GF-D8 (cell line): Measurements from ENCODE around the gene HLA-A.

Experiments used
- DNase-seq: peaks from one replicate; lab custom pipeline; 2025; lab: John Stamatoyannopoulos, UW

The HLA-A gene

DNA sequence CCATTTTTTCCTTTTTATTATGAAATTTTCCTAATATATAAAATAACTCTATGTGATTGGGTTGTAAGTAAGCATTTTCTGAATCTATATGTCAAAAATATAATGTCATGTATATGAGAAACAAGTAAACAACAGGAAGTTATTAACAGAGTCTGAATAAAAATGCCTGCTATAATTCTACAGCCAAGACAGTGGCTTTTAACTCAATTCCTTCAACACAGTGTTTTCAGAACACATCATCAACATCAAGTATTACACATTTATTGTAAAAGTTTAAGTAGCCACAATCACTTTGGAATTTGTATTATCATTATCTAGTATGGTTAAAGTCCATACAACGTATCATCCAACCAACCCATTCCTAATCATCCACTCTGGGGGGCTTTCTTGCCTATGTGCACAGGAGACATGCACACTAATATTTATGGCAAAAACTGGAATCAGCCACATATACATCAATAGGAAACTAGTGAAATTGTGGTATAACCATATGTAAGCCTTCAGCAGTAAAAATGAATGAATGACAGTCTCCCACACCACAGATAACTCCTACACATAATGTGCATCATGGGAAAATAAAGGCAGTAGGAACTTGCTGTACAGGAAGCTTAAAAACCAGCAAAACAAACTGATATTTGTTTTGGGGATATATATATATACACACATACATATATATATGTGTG lies 6.9 kb upstream of the HLA-A start:
- no peak for DNase-seq

DNA sequence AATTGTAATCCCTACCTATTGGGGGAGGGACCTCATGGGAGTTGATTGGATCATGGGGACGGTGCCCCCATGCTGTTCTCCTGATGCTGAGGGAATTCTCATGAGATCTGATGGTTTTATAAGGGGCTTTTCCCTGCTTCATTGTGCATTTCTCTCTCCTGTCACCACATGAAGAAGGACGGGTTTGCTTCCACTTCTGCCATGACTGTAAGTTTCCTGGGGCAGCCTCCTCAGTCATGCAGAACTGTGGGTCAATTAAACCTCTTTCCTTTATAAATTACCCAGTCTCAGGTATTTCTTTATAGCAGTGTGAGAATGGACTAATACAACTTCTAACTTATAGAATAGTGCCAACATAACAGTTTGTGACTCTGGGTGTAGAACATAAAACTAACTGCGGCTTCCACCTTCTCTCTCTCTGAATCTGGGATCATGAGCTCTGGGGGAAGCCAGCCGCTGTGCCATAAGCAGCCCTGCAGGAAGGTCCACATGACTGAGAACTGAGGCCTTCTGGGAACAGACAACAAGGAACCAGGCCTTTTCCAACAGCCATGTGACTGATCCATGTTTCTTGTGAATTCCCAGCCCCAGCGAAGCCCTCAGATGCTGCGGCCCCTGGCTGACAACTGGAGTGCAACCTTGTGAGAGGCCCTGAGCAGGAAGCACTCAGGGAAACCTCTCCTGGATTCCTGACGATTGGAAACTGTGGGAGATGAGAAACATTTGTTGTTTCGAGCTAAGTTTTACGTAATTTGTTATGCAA lies 3.4 kb upstream of the HLA-A start:
- DNase-seq, result no peak

DNA sequence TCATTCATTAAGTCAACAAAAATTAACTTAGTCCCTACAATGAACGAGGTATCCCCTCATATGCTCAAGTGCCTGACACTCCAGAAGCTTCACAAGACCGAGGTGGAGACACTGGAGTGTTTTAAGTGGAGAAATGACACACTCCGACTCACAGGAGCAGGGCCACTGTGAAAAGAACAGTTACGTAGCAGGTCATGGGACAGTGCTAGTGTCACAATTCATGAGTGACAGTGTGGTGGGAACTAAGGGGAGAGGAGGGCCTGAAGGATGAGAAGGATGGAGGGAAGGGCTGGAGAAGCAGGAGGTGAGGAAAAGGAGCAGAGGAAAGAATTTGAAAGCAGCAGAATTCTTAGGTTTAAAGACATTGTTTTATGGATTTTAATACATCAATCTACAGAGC lies 1.3 kb upstream of the HLA-A start:
- DNase-seq, result no peak

DNA sequence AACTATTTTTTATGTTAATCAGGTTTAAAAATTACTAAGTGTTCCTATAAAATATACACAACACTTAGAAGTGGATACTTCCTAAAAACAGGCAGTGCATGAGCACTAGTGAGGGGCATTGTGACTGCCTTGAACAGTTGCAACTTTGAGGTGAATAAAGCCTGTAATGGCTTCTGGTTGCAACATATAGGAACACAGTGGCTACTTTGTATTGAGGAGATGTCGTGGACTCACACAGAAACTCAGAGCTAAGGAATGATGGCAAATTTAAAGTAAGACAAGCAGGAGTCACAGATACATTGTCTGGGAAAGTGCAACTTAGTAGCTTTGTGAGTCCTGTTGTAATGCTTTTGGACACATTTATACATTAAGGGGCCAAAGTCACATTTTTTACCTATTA lies 861 bp upstream of the HLA-A start:
- DNase-seq, result no peak

DNA sequence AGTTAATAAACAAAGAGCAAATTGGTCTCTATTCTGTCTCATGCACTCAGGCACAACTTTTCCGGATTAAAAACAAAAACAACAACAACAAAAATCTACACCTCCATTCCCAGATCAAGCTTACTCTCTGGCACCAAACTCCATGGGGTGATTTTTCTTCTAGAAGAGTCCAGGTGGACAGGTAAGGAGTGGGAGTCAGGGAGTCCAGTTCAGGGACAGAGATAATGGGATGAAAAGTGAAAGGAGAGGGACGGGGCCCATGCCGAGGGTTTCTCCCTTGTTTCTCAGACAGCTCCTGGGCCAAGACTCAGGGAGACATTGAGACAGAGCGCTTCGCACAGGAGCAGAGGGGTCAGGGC lies 437 bp upstream of the HLA-A start:
- no peak for DNase-seq

DNA sequence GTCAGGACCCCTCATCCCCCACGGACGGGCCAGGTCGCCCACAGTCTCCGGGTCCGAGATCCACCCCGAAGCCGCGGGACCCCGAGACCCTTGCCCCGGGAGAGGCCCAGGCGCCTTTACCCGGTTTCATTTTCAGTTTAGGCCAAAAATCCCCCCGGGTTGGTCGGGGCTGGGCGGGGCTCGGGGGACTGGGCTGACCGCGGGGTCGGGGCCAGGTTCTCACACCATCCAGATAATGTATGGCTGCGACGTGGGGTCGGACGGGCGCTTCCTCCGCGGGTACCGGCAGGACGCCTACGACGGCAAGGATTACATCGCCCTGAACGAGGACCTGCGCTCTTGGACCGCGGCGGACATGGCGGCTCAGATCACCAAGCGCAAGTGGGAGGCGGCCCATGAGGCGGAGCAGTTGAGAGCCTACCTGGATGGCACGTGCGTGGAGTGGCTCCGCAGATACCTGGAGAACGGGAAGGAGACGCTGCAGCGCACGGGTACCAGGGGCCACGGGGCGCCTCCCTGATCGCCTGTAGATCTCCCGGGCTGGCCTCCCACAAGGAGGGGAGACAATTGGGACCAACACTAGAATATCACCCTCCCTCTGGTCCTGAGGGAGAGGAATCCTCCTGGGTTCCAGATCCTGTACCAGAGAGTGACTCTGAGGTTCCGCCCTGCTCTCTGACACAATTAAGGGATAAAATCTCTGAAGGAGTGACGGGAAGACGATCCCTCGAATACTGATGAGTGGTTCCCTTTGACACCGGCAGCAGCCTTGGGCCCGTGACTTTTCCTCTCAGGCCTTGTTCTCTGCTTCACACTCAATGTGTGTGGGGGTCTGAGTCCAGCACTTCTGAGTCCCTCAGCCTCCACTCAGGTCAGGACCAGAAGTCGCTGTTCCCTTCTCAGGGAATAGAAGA lies 978 bp downstream of the HLA-A start:
- no peak for DNase-seq

DNA sequence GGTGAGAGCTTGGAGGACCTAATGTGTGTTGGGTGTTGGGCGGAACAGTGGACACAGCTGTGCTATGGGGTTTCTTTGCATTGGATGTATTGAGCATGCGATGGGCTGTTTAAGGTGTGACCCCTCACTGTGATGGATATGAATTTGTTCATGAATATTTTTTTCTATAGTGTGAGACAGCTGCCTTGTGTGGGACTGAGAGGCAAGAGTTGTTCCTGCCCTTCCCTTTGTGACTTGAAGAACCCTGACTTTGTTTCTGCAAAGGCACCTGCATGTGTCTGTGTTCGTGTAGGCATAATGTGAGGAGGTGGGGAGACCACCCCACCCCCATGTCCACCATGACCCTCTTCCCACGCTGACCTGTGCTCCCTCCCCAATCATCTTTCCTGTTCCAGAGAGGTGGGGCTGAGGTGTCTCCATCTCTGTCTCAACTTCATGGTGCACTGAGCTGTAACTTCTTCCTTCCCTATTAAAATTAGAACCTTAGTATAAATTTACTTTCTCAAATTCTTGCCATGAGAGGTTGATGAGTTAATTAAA lies 3.0 kb downstream of the HLA-A start:
- DNase-seq, result no peak

DNA sequence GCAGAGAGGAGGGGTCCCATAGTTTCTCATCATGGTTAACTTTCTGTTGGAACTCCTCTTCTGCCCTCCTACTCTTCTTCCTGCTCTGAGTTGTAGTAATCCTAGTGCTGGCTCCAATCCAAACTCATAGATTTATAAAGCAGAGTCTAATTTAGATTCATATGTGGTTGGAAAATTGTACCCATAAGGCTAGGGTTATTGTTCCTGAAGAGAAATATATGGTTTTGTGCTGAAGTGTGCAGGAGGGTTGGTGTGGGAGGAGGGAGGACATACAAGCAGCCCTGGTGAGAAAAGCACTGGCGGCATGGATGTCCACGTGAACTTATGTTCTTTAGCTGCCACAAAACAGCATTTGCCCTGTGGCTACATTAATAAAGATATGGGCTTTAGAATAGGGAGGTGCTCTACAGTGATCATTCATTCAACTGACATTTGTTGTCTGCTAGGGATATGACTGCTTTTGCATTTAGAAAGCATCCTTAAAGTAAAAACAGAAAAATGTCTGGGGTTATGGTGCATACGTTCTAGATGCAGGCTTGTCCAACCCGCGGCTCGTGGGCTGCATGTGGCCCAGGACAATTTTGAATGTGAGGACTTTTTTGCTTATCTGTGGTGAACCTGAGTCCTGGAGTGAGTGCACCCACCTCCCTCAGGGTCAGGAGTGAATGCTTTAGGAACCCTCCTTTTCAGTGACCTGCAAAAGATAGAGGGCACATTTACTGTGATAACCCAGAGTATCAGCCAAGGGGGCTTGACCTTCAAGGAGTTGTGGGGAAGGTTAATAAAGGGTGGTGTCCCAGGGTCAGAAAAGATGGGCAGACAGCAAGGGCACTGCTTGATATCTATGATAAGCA lies 4.1 kb downstream of the HLA-A start:
- DNase-seq, result no peak

DNA sequence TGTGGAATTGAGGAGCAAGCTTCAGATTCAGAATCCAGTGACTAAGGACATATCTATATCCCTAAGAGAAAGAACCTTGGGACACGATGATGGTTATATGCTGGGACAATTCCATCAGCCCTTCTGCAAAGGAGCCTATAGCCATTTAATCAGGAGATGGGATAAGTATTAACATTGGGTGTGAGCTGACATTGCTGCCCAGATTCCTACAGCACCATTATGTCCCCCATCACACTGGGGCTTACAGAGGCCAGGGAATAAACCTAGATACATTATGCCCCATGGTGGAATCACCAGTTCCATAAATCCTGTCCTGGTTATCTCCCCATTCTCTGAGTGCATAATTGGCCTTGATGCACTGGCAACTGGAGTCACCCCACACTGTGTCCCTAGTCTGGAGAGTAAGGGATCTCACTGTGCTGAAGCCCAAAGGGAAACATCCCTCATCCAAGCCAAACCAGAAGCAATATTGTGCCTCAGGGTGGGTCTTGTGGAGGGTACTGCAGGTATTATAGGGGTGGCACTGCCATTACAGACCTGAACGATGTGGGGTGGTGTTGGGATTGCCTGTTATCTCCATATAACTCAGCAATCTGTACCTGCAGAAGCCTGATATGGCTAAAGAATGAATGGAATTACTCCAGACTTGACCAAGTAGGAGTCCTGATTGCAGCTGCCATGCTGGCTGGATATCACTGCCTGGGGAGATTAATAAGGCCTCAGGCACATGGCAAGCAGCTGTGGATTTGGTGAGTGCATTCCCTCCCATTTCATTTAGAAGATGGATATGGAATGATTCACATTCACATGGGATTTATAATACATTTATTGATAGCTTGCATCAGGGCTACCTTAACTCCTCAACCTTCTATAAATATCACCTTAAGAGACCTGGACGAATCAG lies 5.0 kb downstream of the HLA-A start:
- no peak for DNase-seq

DNA sequence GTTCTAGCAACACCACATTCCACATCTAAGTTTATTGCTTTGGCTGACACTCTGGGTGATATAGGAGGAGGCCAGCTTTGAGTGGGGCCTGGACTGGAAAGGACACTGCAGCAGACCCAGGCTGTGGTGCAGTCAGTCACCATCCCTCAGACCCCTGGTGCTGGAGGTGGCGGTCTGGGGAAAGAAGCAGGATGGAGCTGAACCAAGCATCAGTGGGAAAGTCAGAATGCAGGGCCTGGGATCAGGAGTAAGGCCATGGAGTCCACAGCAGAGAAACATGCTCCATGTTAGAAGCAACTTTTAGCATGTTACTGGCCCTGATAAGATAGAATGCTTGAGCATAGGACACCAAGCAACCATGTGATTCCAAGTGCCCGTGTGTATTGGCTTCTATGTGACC lies 5.9 kb downstream of the HLA-A start:
- no peak for DNase-seq

DNA sequence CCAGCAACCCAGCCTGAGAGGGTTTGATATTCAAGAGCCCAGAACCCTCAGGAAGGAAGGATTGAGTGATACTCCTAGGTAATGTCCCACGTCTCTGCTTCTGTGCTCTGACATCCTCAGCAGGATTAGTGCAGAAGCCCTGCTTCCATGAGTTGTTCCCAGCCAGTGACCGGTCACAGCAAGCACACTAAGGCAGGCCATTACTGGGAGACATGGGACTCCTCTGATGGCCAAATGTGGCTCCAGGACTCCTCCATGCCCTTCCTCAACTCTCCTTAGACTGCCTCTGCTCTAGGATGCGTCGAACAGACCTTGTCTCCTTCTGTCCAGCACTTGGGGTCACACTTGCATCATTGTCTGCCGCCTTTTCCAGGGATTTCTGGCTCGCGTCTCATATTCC lies 7.6 kb downstream of the HLA-A start:
- no peak for DNase-seq

DNA sequence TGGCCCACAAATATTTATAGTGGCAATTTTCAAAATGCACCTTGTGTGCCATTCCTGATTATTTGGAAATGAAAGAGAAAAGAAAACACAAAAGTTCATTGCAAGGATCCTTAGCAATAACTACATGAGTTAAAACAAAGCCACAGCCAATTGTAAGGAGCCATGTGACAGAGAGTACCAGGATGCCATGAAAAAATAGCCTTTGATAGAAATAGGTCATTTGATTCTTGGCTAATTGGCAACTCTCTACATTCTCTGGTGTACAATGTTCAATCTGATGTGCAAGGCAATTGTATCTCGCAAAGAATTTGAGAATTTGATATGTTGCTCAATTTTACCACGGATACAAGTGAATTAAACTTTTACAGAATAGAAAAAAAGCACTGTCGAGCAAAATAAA lies 9.6 kb downstream of the HLA-A start:
- no peak for DNase-seq

DNA sequence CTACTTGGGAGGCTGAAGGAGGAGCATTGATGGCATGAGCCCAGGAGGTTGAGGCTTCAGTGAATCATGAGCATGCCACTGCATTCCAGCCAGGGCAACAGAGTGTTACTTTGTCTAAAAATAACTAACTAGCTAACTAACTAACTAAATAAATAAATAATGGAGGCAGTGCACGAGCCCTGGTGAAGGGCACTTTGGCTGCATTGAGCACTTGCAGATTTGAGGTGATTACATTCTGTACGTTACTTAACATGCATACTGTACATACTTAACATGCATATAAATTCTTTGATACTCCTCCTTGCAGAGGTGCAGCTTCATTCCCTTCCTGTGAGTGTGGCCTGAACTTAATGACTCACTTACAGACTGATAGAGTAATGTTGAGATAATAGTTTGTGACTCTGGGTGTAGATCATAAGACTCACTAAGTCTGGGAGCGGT lies 10.7 kb downstream of the HLA-A start:
- DNase-seq, result no peak

DNA sequence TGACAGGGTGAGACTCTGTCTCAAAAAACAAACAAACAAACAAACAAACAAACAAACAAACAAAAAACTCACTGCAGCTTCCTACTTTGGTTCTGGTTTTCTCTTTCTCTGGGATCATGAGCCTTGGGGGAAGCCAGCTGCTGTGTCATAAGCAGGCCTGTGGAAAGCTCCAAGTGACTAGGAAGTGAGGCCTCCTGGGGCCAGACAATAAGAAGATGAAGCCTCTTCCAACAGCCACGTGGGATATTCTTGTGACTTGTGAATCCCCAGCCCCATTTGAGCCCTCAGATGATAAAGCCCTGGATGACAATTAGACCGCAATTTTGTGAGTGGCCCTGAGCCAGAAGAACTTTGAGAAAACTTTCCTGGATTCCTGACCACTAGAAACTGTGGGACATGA lies 11.4 kb downstream of the HLA-A start:
- no peak for DNase-seq

DNA sequence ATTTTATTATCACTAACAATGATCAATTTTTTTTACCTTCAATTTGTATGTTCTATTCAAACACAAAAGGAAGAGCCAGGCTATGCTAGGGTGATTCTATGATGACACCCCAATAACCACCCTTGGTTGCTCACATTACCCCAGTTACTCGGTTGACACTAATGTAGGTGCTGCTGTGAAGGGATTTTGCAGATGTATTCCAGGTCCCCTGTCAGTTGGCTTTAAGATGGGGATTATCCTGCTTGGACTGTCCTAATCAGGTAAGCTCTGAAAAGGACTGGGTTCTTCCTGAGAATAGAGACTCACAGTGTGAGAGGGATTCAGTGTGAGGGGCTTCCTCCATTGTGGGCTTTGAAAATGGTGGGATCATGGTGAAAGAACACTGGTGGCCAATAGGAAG lies 11.9 kb downstream of the HLA-A start:
- no peak for DNase-seq

DNA sequence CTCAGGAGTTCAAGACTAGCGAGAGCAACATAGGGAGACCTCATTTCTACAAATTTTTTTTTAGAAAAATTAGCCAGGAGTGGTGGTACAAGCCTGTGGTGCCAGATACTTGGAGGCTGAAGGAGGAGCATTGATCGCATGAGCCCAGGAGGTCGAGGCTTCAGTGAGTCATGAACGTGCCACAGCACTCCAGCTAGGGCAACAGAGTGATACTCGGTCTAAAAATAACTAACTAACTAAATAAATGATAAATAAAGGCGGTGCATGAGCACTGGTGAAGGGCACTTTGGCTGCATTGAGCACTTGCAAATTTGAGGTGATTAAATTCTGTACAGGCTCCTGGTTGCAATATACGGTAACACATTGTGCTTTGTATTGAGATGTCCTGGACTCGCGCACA lies 13.5 kb downstream of the HLA-A start:
- no peak for DNase-seq

DNA sequence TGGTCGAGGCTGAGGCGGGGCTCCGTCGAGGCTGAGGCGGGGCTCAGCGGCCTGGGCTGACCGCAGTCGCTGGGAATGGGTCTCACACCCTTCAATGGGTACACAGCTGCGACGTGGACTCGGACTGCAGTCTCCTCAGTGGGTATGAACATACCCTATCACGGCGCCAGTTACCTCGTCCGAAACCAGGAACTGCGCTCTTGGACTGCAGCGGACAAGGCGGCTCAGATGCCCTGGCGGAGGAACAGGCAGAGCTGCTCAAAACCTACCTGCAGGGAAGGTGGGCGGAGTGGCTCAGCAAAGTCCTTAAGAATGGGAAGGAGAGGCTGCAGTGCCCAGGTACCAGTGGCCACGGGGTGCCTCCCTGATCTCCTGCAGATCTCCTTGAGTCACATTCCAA lies 14.2 kb downstream of the HLA-A start:
- no peak for DNase-seq

DNA sequence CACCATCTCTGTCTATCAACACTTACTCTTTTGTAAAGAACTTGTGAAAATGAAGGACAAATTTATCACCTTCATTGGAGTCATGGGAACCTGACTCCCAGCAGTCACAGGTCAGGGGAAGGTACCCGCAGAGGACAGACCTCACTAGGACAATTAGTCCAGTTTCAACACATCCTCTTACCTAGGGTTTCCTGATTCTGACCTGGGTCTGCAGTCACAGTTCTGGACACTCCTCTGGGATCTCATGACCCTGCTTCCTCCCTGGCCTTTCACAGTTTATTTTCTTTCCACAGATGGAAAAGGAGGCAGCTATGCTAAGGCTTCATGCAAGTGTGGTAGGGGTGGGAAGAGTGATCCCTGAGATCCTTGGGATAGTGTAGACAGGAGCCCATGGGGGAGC lies 15.7 kb downstream of the HLA-A start:
- DNase-seq, result no peak

DNA sequence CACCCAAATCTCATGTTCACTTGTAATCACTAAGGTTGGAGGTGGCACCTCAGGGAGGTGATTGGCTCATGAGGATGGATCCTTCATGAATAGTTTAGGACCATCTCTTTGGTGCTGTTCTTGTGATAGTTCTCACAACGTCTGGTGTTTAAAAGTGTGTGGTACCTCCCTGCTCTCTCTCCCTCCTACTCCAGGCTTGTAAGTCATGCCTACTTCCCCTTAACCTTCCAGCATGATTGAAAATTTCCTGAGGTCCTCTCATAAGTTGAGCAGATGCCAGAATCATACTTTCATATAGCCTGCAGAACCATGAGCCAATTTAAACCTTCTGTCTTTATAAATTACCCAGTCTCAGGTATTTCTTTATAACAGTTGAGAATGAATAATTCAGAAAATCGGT lies 16.6 kb downstream of the HLA-A start:
- no peak for DNase-seq

DNA sequence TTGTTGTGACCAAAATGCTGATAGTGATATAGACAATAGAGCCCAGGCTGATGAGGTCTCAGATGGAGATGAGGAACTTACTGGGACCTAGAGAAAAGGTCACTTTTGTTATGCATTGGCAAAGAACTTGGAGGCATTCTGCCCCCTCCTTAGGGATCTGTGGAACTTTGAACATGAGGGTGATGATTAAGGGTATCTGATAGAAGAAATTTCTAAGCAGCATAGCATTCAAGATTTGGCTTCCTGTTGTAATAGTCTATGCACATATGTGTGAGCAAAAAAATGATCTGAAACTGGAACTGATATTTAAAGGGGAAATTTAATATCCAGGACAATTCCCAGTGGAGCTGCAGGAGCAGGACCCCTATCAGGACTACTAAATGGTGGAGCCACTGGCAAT lies 17.1 kb downstream of the HLA-A start:
- no peak for DNase-seq

DNA sequence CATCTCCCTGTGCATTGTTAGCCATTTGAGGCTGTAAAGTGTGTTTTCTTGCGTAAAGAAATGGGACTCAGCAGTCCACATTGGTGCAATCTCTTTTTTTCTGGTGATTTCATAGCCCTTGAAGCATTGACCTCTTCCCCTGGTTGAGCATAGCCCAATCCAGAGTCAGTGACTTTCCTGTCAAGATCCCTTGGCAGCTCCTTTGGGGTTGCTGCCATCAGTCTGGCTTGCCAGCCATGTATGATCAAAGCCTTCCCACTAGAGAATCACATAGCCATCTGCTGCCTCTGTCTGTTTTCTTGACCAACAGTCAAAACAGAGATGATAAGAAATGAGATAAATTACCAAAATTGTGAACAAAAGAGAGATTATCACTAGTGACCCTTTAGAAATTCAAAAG lies 19.6 kb downstream of the HLA-A start:
- no peak for DNase-seq
